VCaP (cell line): Measurements from ENCODE around the gene LYZ.

Experiments used
- H3K27ac ChIP-seq: fragments of 450-650 bp; 2 replicates; pipeline ENCODE4 v1.5.1; 2017
- TF ChIP-seq, protein P1 (sequence below): fragments of 450-650 bp; conservative IDR thresholded peaks from 2 replicates; pipeline ENCODE4 v1.5.1; 2017; ENCODE audit warnings: mild to moderate bottlenecking, moderate library complexity

LYZ gene

DNA sequence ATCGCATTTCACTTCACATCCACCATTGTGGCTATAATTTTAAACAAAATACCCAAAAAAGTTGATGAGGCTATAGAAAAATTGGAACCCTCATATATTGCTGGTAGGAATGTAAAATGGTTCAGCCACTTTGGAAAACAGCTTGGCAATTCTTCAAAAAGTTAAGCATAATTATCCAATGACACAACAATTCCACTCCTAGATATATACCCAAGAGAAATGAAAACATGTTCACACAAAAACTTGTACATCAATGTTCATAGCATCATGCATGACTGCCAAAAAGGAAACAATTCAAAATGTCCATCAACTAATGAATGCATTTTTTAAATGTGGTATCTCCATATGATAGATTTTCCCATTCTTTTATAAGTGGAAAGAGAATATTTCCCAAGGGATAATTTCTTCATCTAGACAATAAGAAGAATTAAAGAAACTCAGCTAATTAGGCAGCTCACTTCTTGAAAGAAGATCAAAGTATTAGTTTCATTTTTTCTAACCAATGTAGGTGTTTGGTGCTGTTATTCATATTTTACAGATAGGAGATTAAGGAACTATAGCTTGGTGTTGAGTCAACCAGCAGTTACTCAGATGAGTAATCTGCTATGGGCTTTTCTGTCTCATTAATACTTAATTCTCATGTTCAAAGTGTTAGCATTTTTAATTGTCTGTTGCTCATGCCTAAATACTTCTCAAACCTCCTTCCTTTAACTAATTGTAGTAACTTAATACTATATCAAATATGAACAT, 44.2 kb downstream of the LYZ start:
- TF ChIP-seq, protein P1, sequence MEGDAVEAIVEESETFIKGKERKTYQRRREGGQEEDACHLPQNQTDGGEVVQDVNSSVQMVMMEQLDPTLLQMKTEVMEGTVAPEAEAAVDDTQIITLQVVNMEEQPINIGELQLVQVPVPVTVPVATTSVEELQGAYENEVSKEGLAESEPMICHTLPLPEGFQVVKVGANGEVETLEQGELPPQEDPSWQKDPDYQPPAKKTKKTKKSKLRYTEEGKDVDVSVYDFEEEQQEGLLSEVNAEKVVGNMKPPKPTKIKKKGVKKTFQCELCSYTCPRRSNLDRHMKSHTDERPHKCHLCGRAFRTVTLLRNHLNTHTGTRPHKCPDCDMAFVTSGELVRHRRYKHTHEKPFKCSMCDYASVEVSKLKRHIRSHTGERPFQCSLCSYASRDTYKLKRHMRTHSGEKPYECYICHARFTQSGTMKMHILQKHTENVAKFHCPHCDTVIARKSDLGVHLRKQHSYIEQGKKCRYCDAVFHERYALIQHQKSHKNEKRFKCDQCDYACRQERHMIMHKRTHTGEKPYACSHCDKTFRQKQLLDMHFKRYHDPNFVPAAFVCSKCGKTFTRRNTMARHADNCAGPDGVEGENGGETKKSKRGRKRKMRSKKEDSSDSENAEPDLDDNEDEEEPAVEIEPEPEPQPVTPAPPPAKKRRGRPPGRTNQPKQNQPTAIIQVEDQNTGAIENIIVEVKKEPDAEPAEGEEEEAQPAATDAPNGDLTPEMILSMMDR = no peak
- H3K27ac ChIP-seq = no peak overlapping the region

DNA sequence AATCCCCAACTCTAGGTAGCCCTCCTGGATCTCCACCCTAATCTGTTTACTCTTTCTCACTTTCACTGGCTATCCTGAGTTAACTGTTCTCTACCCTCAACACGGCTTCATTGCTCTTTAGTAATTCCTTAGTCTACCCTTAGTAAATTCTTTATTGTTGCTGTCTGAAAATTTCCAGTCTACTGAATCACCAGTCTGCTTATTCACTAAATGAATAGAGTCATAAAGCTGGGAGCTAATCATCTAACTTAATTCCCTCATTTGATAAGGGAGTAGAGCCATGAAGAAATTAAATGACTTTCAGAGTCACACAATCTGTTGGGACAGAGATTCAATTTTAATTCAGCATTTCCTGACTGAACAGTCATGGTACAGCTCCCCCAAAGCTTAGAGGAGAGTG, 47.9 kb downstream of the LYZ start:
- TF ChIP-seq, protein P1 = no peak
- no peak overlapping the region for H3K27ac ChIP-seq

DNA sequence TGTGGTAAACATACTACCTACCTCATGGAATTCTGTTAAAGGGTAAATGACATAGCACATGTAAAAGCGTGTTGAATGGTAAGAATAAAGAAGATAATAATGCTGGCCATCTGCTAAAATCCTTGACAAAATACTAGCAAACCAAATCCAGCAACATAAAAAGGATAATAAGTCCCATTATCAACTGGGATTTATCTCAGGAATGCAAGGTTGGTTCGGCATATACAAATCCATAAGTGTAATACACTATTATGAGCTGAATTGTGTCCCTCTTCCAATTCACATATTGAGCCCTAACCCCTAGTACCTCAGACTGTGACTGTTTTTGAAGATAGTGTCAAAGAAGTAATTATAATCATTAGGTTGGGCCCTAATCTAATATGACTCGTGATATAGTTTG, 48.8 kb downstream of the LYZ start:
- TF ChIP-seq, protein P1 = no peak
- H3K27ac ChIP-seq = no peak overlapping the region

DNA sequence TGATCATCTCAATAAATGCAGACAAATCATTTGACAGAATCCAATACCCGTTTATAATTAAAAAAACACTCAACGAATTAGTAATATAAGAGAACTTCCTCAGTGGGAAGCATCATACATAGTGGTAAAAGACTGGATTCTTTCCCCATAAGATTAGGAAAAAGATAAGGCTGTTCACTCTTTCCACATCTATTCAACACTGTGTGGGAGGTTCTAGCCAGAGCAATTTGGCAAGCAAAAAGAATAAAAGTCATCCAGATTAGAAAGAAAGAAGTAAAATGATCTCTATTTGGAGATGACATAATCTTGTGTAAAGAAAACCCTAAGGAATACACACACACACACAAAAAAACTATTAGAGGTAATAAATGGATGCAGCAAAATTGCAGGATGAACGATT, 49.8 kb downstream of the LYZ start:
- no peak overlapping the region for H3K27ac ChIP-seq
- TF ChIP-seq, protein P1 = no peak

DNA sequence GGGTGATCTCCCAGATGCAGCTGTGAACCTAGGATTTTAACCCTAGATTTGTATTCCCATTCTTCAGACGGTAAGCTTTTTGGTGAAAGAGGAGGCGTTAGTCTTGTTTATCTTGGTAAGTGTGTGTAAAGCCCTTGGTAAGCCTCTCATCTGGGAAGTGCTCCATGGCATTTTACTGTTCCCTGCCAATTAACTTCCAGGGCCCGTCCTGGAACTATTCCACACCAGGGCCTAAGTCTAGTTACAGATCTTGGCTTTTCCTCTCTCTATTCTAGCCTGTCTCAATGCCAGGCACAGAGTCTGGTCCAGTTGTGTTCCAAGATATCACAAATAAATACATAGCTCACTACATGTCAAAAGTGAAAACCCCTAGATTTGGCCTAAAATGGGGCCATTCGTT, 53.8 kb downstream of the LYZ start:
- H3K27ac ChIP-seq = no peak overlapping the region
- TF ChIP-seq, protein P1 = no peak
